Sigmoid colon (tissue), 7 donors: Measurements from ENCODE around the gene HGS. TPM values are rescaled to one million over a fixed set of nuclear protein-coding genes. Genes with fewer than 3 reads are reported as not detected.
A peak's percentile ranks its signal among the peaks of the same experiment; 100 is the strongest.

Experiments
- DNase-seq: peaks from one replicate; pipeline ENCODE4 v3.0.0-alpha.2; 2019
- H3K27ac ChIP-seq, 4 donors: fragments of 200-600 bp; sonication (generic); one replicate each; pipeline ENCODE4 v1.5.1; 2016 to 2019; ENCODE audit warnings: mild to moderate bottlenecking in 1 of 4
- H3K27me3 ChIP-seq, 3 donors: fragments of 200-600 bp; sonication (generic); one replicate each; pipeline ENCODE4 v1.5.1; 2019; ENCODE audit warnings: mild to moderate bottlenecking in 1 of 3
- H3K36me3 ChIP-seq, 4 donors: fragments of 200-600 bp; sonication (generic); one replicate each; pipeline ENCODE4 v1.5.1; 2016 to 2019
- H3K4me1 ChIP-seq, 4 donors: fragments of 200-600 bp; sonication (generic); one replicate each; pipeline ENCODE4 v1.5.1; 2017 to 2019
- H3K4me3 ChIP-seq, 4 donors: fragments of 200-600 bp; sonication (generic); one replicate each; pipeline ENCODE4 v1.5.1; 2017 to 2019; ENCODE audit warnings: mild to moderate bottlenecking in 2 of 4, moderate library complexity in 1 of 4
- H3K9me3 ChIP-seq, 4 donors: fragments of 200-600 bp in 3 of 4; sonication (generic) in 3 of 4; one replicate each; pipeline versions ENCODE4 v1.5.1 to v1.6.1; 2013 to 2019
- CTCF ChIP-seq, 4 experiments: fragments of 450-650 bp in 3 of 4; fragments of 200-600 bp in 1 of 4; IDR thresholded peaks; one replicate each; pipeline ENCODE4 v1.5.1; 2016 to 2019; ENCODE audit warnings: antibody characterized with exemption in 4 of 4, mild to moderate bottlenecking in 3 of 4, moderate library complexity in 2 of 4
- EP300 ChIP-seq, 4 donors: sonication (generic); formaldehyde crosslinking; IDR thresholded peaks; one replicate each; pipeline ENCODE4 v1.6.1; 2017; ENCODE audit warnings: antibody characterized with exemption in 4 of 4
- POLR2A ChIP-seq, 2 donors: fragments of 450-650 bp; IDR thresholded peaks; one replicate each; pipeline ENCODE4 v1.6.1; 2016; ENCODE audit warnings: antibody characterized with exemption in 2 of 2, mild to moderate bottlenecking in 2 of 2, moderate library complexity in 2 of 2
- POLR2AphosphoS5 ChIP-seq, 4 donors: sonication (generic); formaldehyde crosslinking; IDR thresholded peaks; one replicate each; pipeline ENCODE4 v1.6.1; 2017; ENCODE audit warnings: antibody characterized with exemption in 4 of 4
- WGBS, 2 donors: extraction: QIAGEN DNeasy Blood & Tissue Kit; methylation state at CpG; one replicate each; pipeline ENCODE4 v1.1.7; 2013; 5-methylcytosine and 5-hydroxymethylcytosine counted together
- intact Hi-C: fragments of 100-400 bp; cut with DNase I; formaldehyde crosslinking; loops from one replicate; pipeline ENCODE4 v1.15.1; 2023
- polyA plus RNA-seq, 3 donors: library from polyadenylated mRNA; stranded (reverse); fragments of 200-250 nt; gene quantifications; one replicate each; pipeline ENCODE4 v1.2.3, GENCODE V29; 2013
- total RNA-seq, 4 donors: library from RNA; depleted of rRNA; stranded (reverse); fragments of >200 nt; gene quantifications; one replicate each; pipeline ENCODE4 v1.1.0, GENCODE V29; 2016
- donor health status: healthy with polysubstance abuse.
- donor health status: Bipolar disorder and iron deficiency.
- donor health status: healthy.

The HGS gene
- total and polyA plus RNA-seq, 7 donors: 36.7 to 143 (median 52.9) TPM

- Histone ChIP-seq H3K9me3 (no peaks in the 10 kb centered on the region), H3K4me1 (peaks cover 0 to 39% (median 32%) of the 10 kb centered on the region in 4 donors), H3K4me3 (peak within 1 kb of the TSS; percentile 83 to 98 (median 94)), H3K27ac (peak within 1 kb of the TSS; percentile 91 to 98 (median 96)), H3K27me3 (no peaks in the 10 kb centered on the region), H3K36me3 (peaks cover 14 to 74% (median 28%) of the 10 kb centered on the region in 4 donors)
- peak; percentile 96 for DNase-seq
- intact Hi-C loops: loop anchor here (2.0 kb wide), 1 partner anchor 18 kb away; the partner anchor contains the start of gene HGS
- 0% methylated on average over 102 of the region's 102 CpGs for WGBS, 2 donors
- TF ChIP-seq POLR2AphosphoS5 (IDR thresholded peaks at IDR 0.05) (peak; percentile 96 to 99 (median 98)), CTCF (IDR thresholded peaks at IDR 0.05) (peak in 2 of 4 experiments; percentile 15 to 47), POLR2A (IDR thresholded peaks at IDR 0.05) (peak; percentile 85 to 91), EP300 (IDR thresholded peaks at IDR 0.05) (peak in 2 of 4 donors; percentile 25 to 87)
Observed at GRCh38 chr17:81702934-81703746, 19.3 kb downstream of the HGS start, which contains the start of gene MRPL12. Gene MRPL12 (plus strand): TSS chr17:81703367. CDS start chr17:81703502, 135 bp downstream.

GRCh38 chr17:81703747-81704654 lies 20.2 kb downstream of the HGS start:
- WGBS, 2 donors: 9 to 27% methylated on average over 27 of the region's 27 CpGs
- no peaks in the 10 kb centered on the region for H3K9me3 ChIP-seq
- no peak for DNase-seq
- peaks cover 0 to 39% (median 32%) of the 10 kb centered on the region in 4 donors for H3K4me1 ChIP-seq
- TF ChIP-seq CTCF (IDR thresholded peaks at IDR 0.05) (no peak), POLR2AphosphoS5 (IDR thresholded peaks at IDR 0.05) (no peak), EP300 (IDR thresholded peaks at IDR 0.05) (no peak), POLR2A (IDR thresholded peaks at IDR 0.05) (no peak)
- H3K4me3 ChIP-seq: peak overlapping the region; percentile 83 to 98 (median 94)
- peak overlapping the region; percentile 91 to 98 (median 96) for H3K27ac ChIP-seq
- peaks cover 10 to 65% (median 24%) of the 10 kb centered on the region in 4 donors for H3K36me3 ChIP-seq
- H3K27me3 ChIP-seq: no peaks in the 10 kb centered on the region
- intact Hi-C loops: loop anchor here (2.0 kb wide), 1 partner anchor 19 kb away; the partner anchor contains the start of gene HGS

GRCh38 chr17:81705518-81706231 lies 21.9 kb downstream of the HGS start:
- peaks cover 4 to 50% (median 23%) of the 10 kb centered on the region in 4 donors for H3K36me3 ChIP-seq
- H3K9me3 ChIP-seq: no peaks in the 10 kb centered on the region
- no peak for TF ChIP-seq CTCF (IDR thresholded peaks at IDR 0.05)
- no peak for TF ChIP-seq POLR2A (IDR thresholded peaks at IDR 0.05)
- TF ChIP-seq EP300 (IDR thresholded peaks at IDR 0.05): no peak
- TF ChIP-seq POLR2AphosphoS5 (IDR thresholded peaks at IDR 0.05): no peak
- H3K27ac ChIP-seq: no peak overlapping the region
- no peak for DNase-seq
- peaks cover 0 to 6% (median 0%) of the 10 kb centered on the region in 3 donors for H3K27me3 ChIP-seq
- intact Hi-C loops: no loop called here
- no peak overlapping the region for H3K4me3 ChIP-seq
- peaks cover 0 to 38% (median 35%) of the 10 kb centered on the region in 4 donors for H3K4me1 ChIP-seq
- WGBS, 2 donors: 94 to 95% methylated on average over 30 of the region's 30 CpGs

- H3K4me3 ChIP-seq: no peak overlapping the region
- WGBS, 2 donors: 94 to 95% methylated on average over 17 of the region's 17 CpGs
- DNase-seq: no peak
- intact Hi-C loops: no loop called here
- H3K4me1 ChIP-seq: peaks cover 0 to 38% (median 35%) of the 10 kb centered on the region in 4 donors
- no peaks in the 10 kb centered on the region for H3K9me3 ChIP-seq
- peaks cover 0 to 12% (median 0%) of the 10 kb centered on the region in 3 donors for H3K27me3 ChIP-seq
- H3K27ac ChIP-seq: no peak overlapping the region
- TF ChIP-seq CTCF (IDR thresholded peaks at IDR 0.05) (no peak), POLR2AphosphoS5 (IDR thresholded peaks at IDR 0.05) (no peak), POLR2A (IDR thresholded peaks at IDR 0.05) (no peak), EP300 (IDR thresholded peaks at IDR 0.05) (no peak)
- peaks cover 0 to 44% (median 20%) of the 10 kb centered on the region in 4 donors for H3K36me3 ChIP-seq
Observed at GRCh38 chr17:81706232-81706611, 22.4 kb downstream of the HGS start.
